Jurkat, Clone E6-1 (cell line): ENCODE measurements around the gene MAPK8IP3.
"Not testable (repeated sequence)": the region's sequence is repeated elsewhere in the genome, so short reads cannot be mapped to it uniquely, and the experiment has no call there.

Experiments
- DNase-seq: peaks from one replicate; pipeline ENCODE4 v3.0.0-alpha.2; 2011; ENCODE audit warnings: low read depth, low spot score
- H3K4me3 ChIP-seq: 2 replicates; pipeline ENCODE4 v1.5.1; 2011; ENCODE audit warnings: mild to moderate bottlenecking, low read length, control low read depth, moderate library complexity

MAPK8IP3 gene

GRCh38 chr16:1674751-1675664 is 31.0 kb upstream of the MAPK8IP3 start:
- DNase-seq, result no peak
- H3K4me3 ChIP-seq, result no peak overlapping the region

- no peak for DNase-seq
- no peak overlapping the region for H3K4me3 ChIP-seq
Observed at GRCh38 chr16:1676661-1677060, 29.3 kb upstream of the MAPK8IP3 start.

- DNase-seq, result no peak
- peak overlapping the region; percentile 38 for H3K4me3 ChIP-seq
Observed at GRCh38 chr16:1677339-1677738, 28.7 kb upstream of the MAPK8IP3 start.

GRCh38 chr16:1677942-1678499 is 28.0 kb upstream of the MAPK8IP3 start, which contains the start of gene JPT2:
TSS of gene JPT2 (plus strand) at chr16:1678279. CDS start at chr16:1678313, 34 bp downstream.
- peak; percentile 95 for DNase-seq
- peak within 1 kb of the TSS; percentile 87 for H3K4me3 ChIP-seq

- H3K4me3 ChIP-seq, result peak overlapping the region; percentile 87
- no peak for DNase-seq
Observed at GRCh38 chr16:1678500-1679098, 27.4 kb upstream of the MAPK8IP3 start.

GRCh38 chr16:1680361-1680760 is 25.6 kb upstream of the MAPK8IP3 start:
- DNase-seq, result no peak
- H3K4me3 ChIP-seq, result no peak overlapping the region

- no peak for DNase-seq
- no peak overlapping the region for H3K4me3 ChIP-seq
Observed at GRCh38 chr16:1681032-1681431, 25.0 kb upstream of the MAPK8IP3 start.

- no peak overlapping the region for H3K4me3 ChIP-seq
Observed at GRCh38 chr16:1687427-1688316, 18.3 kb upstream of the MAPK8IP3 start.

GRCh38 chr16:1688807-1689560 is 17.0 kb upstream of the MAPK8IP3 start:
- no peak overlapping the region for H3K4me3 ChIP-seq
- DNase-seq, result no peak

More at GRCh38 chr16:1687427-1688316, 18.3 kb upstream of the MAPK8IP3 start:
- DNase-seq, result no peak

- DNase-seq, result no peak
- no peak overlapping the region for H3K4me3 ChIP-seq
Observed at GRCh38 chr16:1689853-1690252, 16.1 kb upstream of the MAPK8IP3 start.

GRCh38 chr16:1690810-1691209 is 15.2 kb upstream of the MAPK8IP3 start:
- H3K4me3 ChIP-seq, result no peak overlapping the region
- DNase-seq, result no peak

- H3K4me3 ChIP-seq, result no peak overlapping the region
- DNase-seq, result no peak
Observed at GRCh38 chr16:1691276-1691675, 14.7 kb upstream of the MAPK8IP3 start.

GRCh38 chr16:1691956-1692355 is 14.0 kb upstream of the MAPK8IP3 start:
- no peak overlapping the region for H3K4me3 ChIP-seq
- DNase-seq, result no peak

GRCh38 chr16:1696863-1697262 is 9.1 kb upstream of the MAPK8IP3 start:
- DNase-seq, result no peak

GRCh38 chr16:1698680-1699079 is 7.3 kb upstream of the MAPK8IP3 start:
- H3K4me3 ChIP-seq, result no peak overlapping the region
- DNase-seq, result no peak

More at GRCh38 chr16:1696863-1697262, 9.1 kb upstream of the MAPK8IP3 start:
- H3K4me3 ChIP-seq, result no peak overlapping the region

- DNase-seq, result no peak
- no peak overlapping the region for H3K4me3 ChIP-seq
Observed at GRCh38 chr16:1700246-1700645, 5.7 kb upstream of the MAPK8IP3 start.

- no peak for DNase-seq
Observed at GRCh38 chr16:1701216-1701878, 4.6 kb upstream of the MAPK8IP3 start.

GRCh38 chr16:1705324-1705687 is 689 bp upstream of the MAPK8IP3 start:
- not testable (repeated sequence) for DNase-seq
- peak overlapping the region; percentile 88 for H3K4me3 ChIP-seq

More at GRCh38 chr16:1701216-1701878, 4.6 kb upstream of the MAPK8IP3 start:
- no peak overlapping the region for H3K4me3 ChIP-seq
